Ovary (tissue), 9 donors: ENCODE data around the gene WASF3. TPM values are rescaled to one million over a fixed set of nuclear protein-coding genes. Genes with fewer than 3 reads are reported as not detected.

ENCODE experiments used
- DNase-seq, 5 donors: peaks; one replicate each; pipeline ENCODE4 v3.0.0-alpha.2; 2019 to 2020
- H3K27ac ChIP-seq, 2 donors: fragments of 200-600 bp; one replicate each; pipeline versions ENCODE4 v1.5.1 to v1.8.0; 2019 to 2022
- H3K27me3 ChIP-seq: fragments of 200-600 bp; one replicate; pipeline ENCODE4 v1.8.0; 2022
- H3K36me3 ChIP-seq: fragments of 200-600 bp; sonication (generic); one replicate; pipeline ENCODE4 v1.5.1; 2019
- H3K4me1 ChIP-seq: one replicate; pipeline ENCODE4 v1.8.1; 2013; ENCODE audit warnings: mild to moderate bottlenecking, moderate library complexity; ENCODE audit not compliant: insufficient read depth
- H3K4me3 ChIP-seq: fragments of 200-600 bp; sonication (generic); one replicate; pipeline ENCODE4 v1.5.1; 2017
- H3K9me3 ChIP-seq, 2 donors: fragments of 200-600 bp in 1 of 2; sonication (generic) in 1 of 2; one replicate each; pipeline versions ENCODE4 v1.5.1 to v1.8.1; 2013 to 2019; ENCODE audit warnings: mild to moderate bottlenecking in 1 of 2, moderate library complexity in 1 of 2
- EP300 ChIP-seq: sonication (generic); formaldehyde crosslinking; IDR thresholded peaks from one replicate; pipeline ENCODE4 v1.6.1; 2017; ENCODE audit warnings: antibody characterized with exemption
- POLR2A ChIP-seq: fragments of 450-650 bp; IDR thresholded peaks from one replicate; pipeline ENCODE4 v1.6.1; 2017; ENCODE audit warnings: antibody characterized with exemption, mild to moderate bottlenecking, moderate library complexity
- WGBS, 3 donors: extraction: QIAGEN DNeasy Blood & Tissue Kit in 1 of 3; methylation state at CpG; one replicate each; pipeline versions ENCODE4 v1.1.5 to v1.1.7; 2013 to 2017; 5-methylcytosine and 5-hydroxymethylcytosine counted together
- intact Hi-C, 4 donors: fragments of 100-400 bp; cut with DNase I; formaldehyde crosslinking; loops; one replicate each; pipeline versions ENCODE4 v1.11.0 to v1.15.1; 2022 to 2023
- polyA plus RNA-seq, 2 donors: library from polyadenylated mRNA; stranded (reverse); fragments of 200-250 nt in 1 of 2; fragments of 350-450 nt in 1 of 2; fragmentation: Illumina TruSeq in 1 of 2; extraction: RNeasy Lipid Tissue Mini Kit (QIAGEN cat#74804) in 1 of 2; gene quantifications; one replicate each; pipeline ENCODE4 v1.2.3, GENCODE V29; 2013 to 2014
- total RNA-seq, 7 donors: library from RNA; depleted of rRNA in 2 of 7; stranded (reverse); fragments of >200 nt in 2 of 7; fragmentation: NEBNext Ultra II Directional in 3 of 7; extraction: Animal tissue kit (Norgen Biotek cat#: 25700) in 3 of 7; gene quantifications; one replicate each; pipeline versions ENCODE4 v1.1.0 to v1.2.4, GENCODE V29; 2016 to 2023
- TF ChIP-seq, protein P1 (sequence below), 3 donors: fragments of 450-650 bp in 2 of 3; fragments of 200-600 bp in 1 of 3; IDR thresholded peaks; one replicate each; pipeline versions ENCODE4 v1.5.1 to v1.8.0; 2016 to 2022; ENCODE audit warnings: antibody characterized with exemption in 3 of 3, mild to moderate bottlenecking in 1 of 3
- donor health status: DM: no; HTN: no; CAD: no; lungs with moderate emphysema.
- donor health status: DM: no; HTN: no; CAD: no.
- donor health status: Bipolar disorder and iron deficiency.
- donor health status: DM: yes; HTN: yes; CAD: no.
- donor health status: DM: no; HTN: no; CAD: no.
- donor health status: DM: yes; HTN: yes; CAD: no.

WASF3 gene
- total and polyA plus RNA-seq, 9 donors = 11.5 to 37.1 (median 33.7) TPM

DNA sequence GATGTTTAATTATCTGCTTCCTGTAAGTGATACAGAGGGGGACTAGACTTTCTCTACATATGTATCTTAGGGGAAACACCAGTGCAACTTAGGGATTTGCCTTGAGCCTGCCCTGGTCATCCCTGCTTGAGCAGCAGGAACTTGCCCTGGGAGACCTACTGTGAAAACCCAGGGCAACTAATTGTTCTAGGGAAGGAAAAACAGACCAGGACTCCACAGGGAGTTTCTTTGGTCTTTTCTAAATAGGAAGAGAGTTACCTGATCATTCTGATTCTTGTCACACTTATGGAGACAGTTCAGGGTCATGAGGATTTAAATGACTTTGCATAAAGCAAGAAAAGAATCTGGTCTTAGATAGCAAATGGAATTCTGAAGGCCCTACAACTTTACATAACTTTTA lies 89.1 kb downstream of the WASF3 start:
- DNase-seq = no peak
- Histone ChIP-seq H3K4me3 (no peak overlapping the region), H3K9me3 (no peaks in the 10 kb centered on the region), H3K36me3 (no peaks in the 10 kb centered on the region), H3K27ac (no peak overlapping the region), H3K4me1 (no peaks in the 10 kb centered on the region), H3K27me3 (no peaks in the 10 kb centered on the region)
- TF ChIP-seq POLR2A = no peak
- no peak for TF ChIP-seq EP300
- TF ChIP-seq, protein P1, sequence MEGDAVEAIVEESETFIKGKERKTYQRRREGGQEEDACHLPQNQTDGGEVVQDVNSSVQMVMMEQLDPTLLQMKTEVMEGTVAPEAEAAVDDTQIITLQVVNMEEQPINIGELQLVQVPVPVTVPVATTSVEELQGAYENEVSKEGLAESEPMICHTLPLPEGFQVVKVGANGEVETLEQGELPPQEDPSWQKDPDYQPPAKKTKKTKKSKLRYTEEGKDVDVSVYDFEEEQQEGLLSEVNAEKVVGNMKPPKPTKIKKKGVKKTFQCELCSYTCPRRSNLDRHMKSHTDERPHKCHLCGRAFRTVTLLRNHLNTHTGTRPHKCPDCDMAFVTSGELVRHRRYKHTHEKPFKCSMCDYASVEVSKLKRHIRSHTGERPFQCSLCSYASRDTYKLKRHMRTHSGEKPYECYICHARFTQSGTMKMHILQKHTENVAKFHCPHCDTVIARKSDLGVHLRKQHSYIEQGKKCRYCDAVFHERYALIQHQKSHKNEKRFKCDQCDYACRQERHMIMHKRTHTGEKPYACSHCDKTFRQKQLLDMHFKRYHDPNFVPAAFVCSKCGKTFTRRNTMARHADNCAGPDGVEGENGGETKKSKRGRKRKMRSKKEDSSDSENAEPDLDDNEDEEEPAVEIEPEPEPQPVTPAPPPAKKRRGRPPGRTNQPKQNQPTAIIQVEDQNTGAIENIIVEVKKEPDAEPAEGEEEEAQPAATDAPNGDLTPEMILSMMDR (IDR thresholded peaks at IDR 0.05) = no peak
- intact Hi-C loops = no loop called here

DNA sequence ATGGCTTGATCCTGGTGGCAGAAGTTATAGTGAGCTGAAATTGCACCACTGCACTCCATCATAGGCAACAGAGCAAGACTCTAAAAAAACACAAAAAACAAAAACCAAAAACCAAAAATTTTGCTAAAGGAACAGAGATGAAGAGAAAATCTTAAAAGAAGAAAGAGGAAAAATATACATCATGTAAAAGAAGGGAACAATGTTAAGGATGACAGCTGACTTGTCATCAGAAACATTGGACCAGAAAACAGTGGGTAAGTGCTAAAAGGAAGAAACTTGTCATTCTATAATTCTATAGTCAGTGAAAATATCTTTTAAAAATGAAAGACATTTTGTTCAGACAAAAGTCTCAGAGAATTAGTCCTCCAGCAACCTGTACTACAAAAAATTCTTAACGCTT lies 93.8 kb downstream of the WASF3 start:
- Histone ChIP-seq H3K27ac (no peak overlapping the region), H3K4me3 (no peak overlapping the region), H3K9me3 (no peaks in the 10 kb centered on the region), H3K4me1 (no peaks in the 10 kb centered on the region), H3K36me3 (no peaks in the 10 kb centered on the region), H3K27me3 (no peaks in the 10 kb centered on the region)
- DNase-seq = no peak
- TF ChIP-seq, protein P1 (IDR thresholded peaks at IDR 0.05) = no peak
- no peak for TF ChIP-seq EP300
- TF ChIP-seq POLR2A = no peak
- 90 to 100% (median 98%) methylated on average over 1 of the region's 1 CpG for WGBS, 3 donors
- intact Hi-C loops = loop anchor here in 1 of 4 donors (10.0 kb wide), 1 partner anchor 116 kb away; no protein-coding TSS in a partner anchor

DNA sequence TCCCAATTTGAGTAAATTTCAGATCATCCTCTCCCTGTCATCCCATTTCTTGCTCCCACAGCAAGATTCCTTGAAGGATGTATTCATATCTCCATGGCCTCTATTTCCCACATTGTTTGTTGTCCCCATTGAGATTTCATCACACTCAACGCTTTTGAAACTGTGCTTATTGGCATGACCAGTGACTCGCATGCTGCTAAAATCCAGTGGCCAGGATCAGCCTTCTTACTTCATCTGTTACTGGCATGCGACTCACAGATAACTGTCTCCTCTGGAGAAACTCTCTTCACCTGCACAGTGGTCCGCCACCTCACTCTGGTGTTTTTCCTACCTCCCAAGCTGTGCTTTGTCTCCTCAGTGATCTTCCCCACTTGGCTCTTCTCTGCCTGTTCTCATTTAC lies 95.8 kb downstream of the WASF3 start:
- 95 to 99% (median 97%) methylated on average over 4 of the region's 4 CpGs for WGBS, 3 donors

DNA sequence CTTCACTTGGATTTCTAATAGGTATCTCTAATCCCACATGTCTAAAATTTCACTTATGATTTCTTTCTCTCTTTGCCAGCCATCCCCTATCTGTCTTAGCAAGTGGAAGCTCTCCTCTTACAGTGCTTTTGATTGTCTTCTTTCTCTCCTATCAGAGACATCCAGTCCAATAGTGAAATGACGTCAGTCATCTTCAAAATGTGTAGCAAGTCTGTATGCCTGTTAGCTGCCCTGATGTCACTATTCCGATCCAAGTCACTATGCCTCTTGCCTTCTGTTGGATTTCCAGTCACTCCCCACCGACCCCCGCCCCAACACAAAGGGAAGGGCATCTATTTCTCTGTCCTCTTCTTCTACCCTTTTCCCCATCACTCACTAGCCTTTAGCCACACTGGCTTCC lies 96.4 kb downstream of the WASF3 start:
- no peak for TF ChIP-seq EP300
- TF ChIP-seq POLR2A = no peak
- TF ChIP-seq, protein P1 (IDR thresholded peaks at IDR 0.05) = no peak
- DNase-seq = no peak
- intact Hi-C loops = loop anchor here in 1 of 4 donors (10.0 kb wide), 1 partner anchor 119 kb away; no protein-coding TSS in a partner anchor
- no peaks in the 10 kb centered on the region for H3K27me3 ChIP-seq
- WGBS, 3 donors = 97 to 98% (median 97%) methylated on average over 4 of the region's 4 CpGs
- no peak overlapping the region for H3K27ac ChIP-seq
- H3K4me1 ChIP-seq = peaks cover 4% of the 10 kb centered on the region
- no peaks in the 10 kb centered on the region for H3K9me3 ChIP-seq
- no peaks in the 10 kb centered on the region for H3K36me3 ChIP-seq
- no peak overlapping the region for H3K4me3 ChIP-seq

More for the DNA sequence above, 95.8 kb downstream of the WASF3 start:
- Histone ChIP-seq H3K27me3 (no peaks in the 10 kb centered on the region), H3K36me3 (no peaks in the 10 kb centered on the region), H3K4me3 (no peak overlapping the region), H3K27ac (no peak overlapping the region), H3K9me3 (no peaks in the 10 kb centered on the region), H3K4me1 (peaks cover 2% of the 10 kb centered on the region)
- no peak for DNase-seq
- no peak for TF ChIP-seq POLR2A
- no peak for TF ChIP-seq EP300
- TF ChIP-seq, protein P1 (IDR thresholded peaks at IDR 0.05) = no peak
- intact Hi-C loops = loop anchor here in 1 of 4 donors (10.0 kb wide), 1 partner anchor 119 kb away; no protein-coding TSS in a partner anchor
